HuH-7.5 (cell line): Measurements from ENCODE around the gene IFNLR1.

Experiments
- DNase-seq: peaks from one replicate; pipeline ENCODE4 v3.0.0; 2011; ENCODE audit warnings: low spot score

IFNLR1 gene

GRCh38 chr1:24175033-24175755 lies 11.9 kb downstream of the IFNLR1 start:
- DNase-seq: no peak

- DNase-seq: no peak
These were observed 13.2 kb downstream of the IFNLR1 start for GRCh38 chr1:24173638-24174575.

- DNase-seq: no peak
These were observed 14.5 kb downstream of the IFNLR1 start for GRCh38 chr1:24172598-24172997.

- DNase-seq: no peak
These were observed 17.8 kb downstream of the IFNLR1 start for GRCh38 chr1:24169286-24169685.

- DNase-seq: no peak
These were observed 18.8 kb downstream of the IFNLR1 start for GRCh38 chr1:24168245-24168644.

- DNase-seq: no peak
These were observed 20.1 kb downstream of the IFNLR1 start for GRCh38 chr1:24167008-24167407.

- DNase-seq: no peak
These were observed 21.6 kb downstream of the IFNLR1 start for GRCh38 chr1:24165500-24165899.

GRCh38 chr1:24164004-24164403 lies 23.1 kb downstream of the IFNLR1 start:
- no peak for DNase-seq

- DNase-seq: no peak
These were observed 24.9 kb downstream of the IFNLR1 start for GRCh38 chr1:24162201-24162600.

- DNase-seq: no peak
These were observed 25.8 kb downstream of the IFNLR1 start for GRCh38 chr1:24161270-24161669.

GRCh38 chr1:24159366-24159765 lies 27.7 kb downstream of the IFNLR1 start:
- DNase-seq: no peak

GRCh38 chr1:24157918-24158481 lies 29.1 kb downstream of the IFNLR1 start:
- DNase-seq: no peak

GRCh38 chr1:24156542-24157260 lies 30.4 kb downstream of the IFNLR1 start:
- no peak for DNase-seq

GRCh38 chr1:24155011-24155782 lies 31.9 kb downstream of the IFNLR1 start:
- peak; percentile 37 for DNase-seq

- DNase-seq: no peak
These were observed 32.9 kb downstream of the IFNLR1 start for GRCh38 chr1:24154215-24154614.

GRCh38 chr1:24152631-24153494 lies 34.2 kb downstream of the IFNLR1 start:
- no peak for DNase-seq

GRCh38 chr1:24151175-24151533 lies 35.9 kb downstream of the IFNLR1 start:
- no peak for DNase-seq

GRCh38 chr1:24150234-24151174 lies 36.6 kb downstream of the IFNLR1 start:
- DNase-seq: peak; percentile 75

- DNase-seq: no peak
These were observed 37.2 kb downstream of the IFNLR1 start for GRCh38 chr1:24149866-24150233.
